ENCODE results near the gene IKBKE. TPM values are rescaled to one million over a fixed set of nuclear protein-coding genes. Genes with fewer than 3 reads are reported as not detected.

IKBKE gene
- total RNA-seq (2022; extraction: Qiagen RNA extraction), result 4.4 to 5.4 TPM (median 5.3 TPM) in 5 replicates

GRCh38 chr1:206469933-206470691 lies at the start of gene IKBKE:
TSS of gene IKBKE (plus strand) at chr1:206470476. CDS start at chr1:206473228, 2,752 bp downstream.

GRCh38 chr1:206507284-206508129 lies 37.2 kb downstream of the IKBKE start, which contains the start of gene RASSF5:
TSS of gene RASSF5 (plus strand) at chr1:206507531. CDS start at chr1:206507603, 72 bp downstream.

Other genes starting within 250 kb of the IKBKE start
- 0.77 to 1.1 TPM (median 0.96 TPM) in 5 replicates for gene RASSF5, start 37.1 kb downstream of the IKBKE start, total RNA-seq (2022; extraction: Qiagen RNA extraction)
- 33.8 to 35.5 TPM (median 34.5 TPM) in 5 replicates for gene EIF2D, start 142.0 kb downstream of the IKBKE start, total RNA-seq (2022; extraction: Qiagen RNA extraction)
- 10.3 to 12.9 TPM (median 11.1 TPM) in 5 replicates for gene DYRK3, start 165.1 kb downstream of the IKBKE start, total RNA-seq (2022; extraction: Qiagen RNA extraction)
- gene MAPKAPK2, start 214.4 kb downstream of the IKBKE start, total RNA-seq (2022; extraction: Qiagen RNA extraction), result 86.5 to 112 TPM (median 108 TPM) in 5 replicates